GM13976 (cell line): ENCODE data around the gene RAB7A.
A peak's percentile ranks its signal among the peaks of the same experiment; 100 is the strongest.

Experiments
- DNase-seq: peaks from one replicate; pipeline ENCODE4 v3.0.0; 2012; ENCODE audit warnings: low spot score
- in situ Hi-C: fragments of 300-500 bp; cut with MboI; formaldehyde crosslinking; loops from one replicate; pipeline ENCODE4 v1.12.0; 2022; ENCODE audit warnings: low sequenced_read_pairs, mixed read lengths, inconsistent platforms; ENCODE audit not compliant: unreplicated experiment
- TF ChIP-seq, protein P1 (sequence below): IDR thresholded peaks from 2 replicates; pipeline ENCODE4 v1.5.1; 2012; ENCODE audit warnings: borderline replicate concordance, mild to moderate bottlenecking; ENCODE audit not compliant: insufficient read depth; ENCODE audit errors: extremely low read depth, missing control alignments, control extremely low read depth

The RAB7A gene

DNA sequence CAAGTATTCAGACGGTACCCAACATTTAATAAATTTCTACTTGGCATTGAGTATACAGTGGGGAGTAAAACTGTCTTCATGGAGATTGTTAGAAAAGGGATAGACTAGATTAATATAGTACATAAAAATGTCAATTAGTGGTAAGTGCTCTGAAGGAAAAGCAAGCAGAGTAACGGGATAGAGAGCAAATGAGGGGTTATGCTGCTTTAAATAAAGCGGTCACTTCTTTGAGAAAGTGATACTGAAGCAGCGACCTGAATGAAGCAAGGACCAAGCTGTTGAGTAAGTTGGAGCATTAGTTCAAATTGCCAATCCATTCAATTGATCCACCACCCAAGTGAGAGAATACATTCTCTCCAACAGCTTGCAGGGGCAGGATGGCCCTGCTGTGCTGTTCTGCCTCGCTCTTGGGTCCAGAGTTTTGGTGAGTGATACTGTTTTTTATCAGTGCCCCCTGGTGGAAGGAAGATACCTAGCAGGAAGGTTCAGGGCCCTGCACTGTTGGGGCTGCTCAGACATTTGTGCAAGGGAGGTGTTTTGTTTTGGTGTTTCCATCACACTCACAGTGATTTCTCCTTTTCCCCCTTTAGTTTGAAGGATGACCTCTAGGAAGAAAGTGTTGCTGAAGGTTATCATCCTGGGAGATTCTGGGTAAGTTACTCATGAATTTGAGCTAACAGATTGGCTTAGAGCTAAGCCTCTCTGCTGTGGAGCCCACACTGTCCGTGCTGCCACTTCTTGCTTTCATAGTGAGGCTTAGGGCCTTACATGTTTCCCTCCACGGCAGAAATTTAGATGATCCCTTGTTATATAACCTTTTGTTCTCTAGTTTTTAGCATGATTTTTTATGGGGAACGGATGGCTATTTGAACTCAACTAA is 69.0 kb downstream of the RAB7A start:
- TF ChIP-seq, protein P1, sequence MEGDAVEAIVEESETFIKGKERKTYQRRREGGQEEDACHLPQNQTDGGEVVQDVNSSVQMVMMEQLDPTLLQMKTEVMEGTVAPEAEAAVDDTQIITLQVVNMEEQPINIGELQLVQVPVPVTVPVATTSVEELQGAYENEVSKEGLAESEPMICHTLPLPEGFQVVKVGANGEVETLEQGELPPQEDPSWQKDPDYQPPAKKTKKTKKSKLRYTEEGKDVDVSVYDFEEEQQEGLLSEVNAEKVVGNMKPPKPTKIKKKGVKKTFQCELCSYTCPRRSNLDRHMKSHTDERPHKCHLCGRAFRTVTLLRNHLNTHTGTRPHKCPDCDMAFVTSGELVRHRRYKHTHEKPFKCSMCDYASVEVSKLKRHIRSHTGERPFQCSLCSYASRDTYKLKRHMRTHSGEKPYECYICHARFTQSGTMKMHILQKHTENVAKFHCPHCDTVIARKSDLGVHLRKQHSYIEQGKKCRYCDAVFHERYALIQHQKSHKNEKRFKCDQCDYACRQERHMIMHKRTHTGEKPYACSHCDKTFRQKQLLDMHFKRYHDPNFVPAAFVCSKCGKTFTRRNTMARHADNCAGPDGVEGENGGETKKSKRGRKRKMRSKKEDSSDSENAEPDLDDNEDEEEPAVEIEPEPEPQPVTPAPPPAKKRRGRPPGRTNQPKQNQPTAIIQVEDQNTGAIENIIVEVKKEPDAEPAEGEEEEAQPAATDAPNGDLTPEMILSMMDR: peak; percentile 78
- DNase-seq: peak; percentile 82
- in situ Hi-C loops: loop anchor here (10.0 kb wide), 1 partner anchor 110 kb away; no protein-coding TSS in a partner anchor

DNA sequence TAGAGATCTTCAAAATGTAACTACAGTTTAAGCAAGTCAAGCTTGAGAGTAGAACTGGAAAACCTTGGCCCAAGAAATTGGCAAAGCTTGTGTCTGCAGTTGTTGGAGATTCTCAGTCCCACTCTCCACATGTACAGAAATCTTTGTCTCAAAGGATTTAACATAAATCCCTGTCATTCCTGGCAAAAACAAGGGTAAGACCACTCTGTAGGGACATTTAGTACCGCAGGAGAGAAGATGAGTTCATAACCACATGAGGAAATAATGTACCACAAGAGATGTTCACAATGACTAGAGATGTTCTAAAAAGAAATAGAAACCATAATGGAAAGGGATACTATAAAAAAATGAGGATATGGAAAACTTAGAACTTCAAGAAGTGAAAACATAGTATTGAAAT is 73.7 kb downstream of the RAB7A start:
- in situ Hi-C loops: loop anchor here (10.0 kb wide), 1 partner anchor 115 kb away; no protein-coding TSS in a partner anchor
- DNase-seq: no peak
- TF ChIP-seq, protein P1: no peak

DNA sequence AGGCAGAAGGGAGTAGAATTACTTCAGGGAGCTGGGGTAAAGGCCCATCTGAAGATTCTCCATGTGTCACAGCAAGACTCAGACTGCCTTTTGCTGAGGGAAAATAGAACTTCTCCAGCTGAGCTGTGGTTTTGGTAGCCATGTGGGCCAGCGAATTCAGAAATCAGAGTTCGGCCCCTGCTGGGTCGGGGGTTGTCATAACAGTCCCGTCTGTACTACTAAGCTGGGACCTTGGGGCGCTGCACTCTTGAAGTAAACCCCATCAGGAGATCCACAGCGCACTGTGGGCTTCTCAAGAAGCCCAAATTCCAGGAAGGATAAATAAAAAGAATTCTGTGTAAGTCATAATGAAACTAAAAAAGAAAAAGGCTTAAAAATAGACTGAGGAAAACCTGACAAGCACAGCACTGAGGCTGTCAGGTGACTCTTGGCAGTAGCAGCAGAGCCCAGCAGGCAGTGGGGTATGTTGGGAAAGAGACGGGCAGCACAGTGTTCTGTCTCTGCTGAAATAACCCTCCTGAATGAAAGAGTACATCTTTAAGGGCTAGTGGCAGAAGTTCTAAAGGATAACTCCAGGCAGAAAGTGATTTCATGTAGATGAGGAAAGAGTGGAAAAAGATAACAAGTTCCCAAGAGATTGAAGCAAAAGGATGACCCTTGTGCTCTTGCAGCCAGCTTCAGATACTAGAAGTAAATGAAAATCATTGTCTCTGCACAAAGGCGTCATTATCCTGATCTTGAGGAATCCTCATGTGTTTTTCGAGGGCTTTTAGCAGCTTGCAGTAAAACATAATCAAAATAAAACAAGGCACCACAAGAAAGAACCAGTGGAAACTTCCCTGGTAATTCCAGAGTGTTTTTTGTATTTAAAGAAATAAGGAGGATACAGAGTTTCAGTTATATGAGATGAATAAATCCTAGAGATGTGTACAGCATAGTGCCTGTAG is 74.5 kb downstream of the RAB7A start:
- TF ChIP-seq, protein P1: no peak
- DNase-seq: no peak
- in situ Hi-C loops: no loop called here

DNA sequence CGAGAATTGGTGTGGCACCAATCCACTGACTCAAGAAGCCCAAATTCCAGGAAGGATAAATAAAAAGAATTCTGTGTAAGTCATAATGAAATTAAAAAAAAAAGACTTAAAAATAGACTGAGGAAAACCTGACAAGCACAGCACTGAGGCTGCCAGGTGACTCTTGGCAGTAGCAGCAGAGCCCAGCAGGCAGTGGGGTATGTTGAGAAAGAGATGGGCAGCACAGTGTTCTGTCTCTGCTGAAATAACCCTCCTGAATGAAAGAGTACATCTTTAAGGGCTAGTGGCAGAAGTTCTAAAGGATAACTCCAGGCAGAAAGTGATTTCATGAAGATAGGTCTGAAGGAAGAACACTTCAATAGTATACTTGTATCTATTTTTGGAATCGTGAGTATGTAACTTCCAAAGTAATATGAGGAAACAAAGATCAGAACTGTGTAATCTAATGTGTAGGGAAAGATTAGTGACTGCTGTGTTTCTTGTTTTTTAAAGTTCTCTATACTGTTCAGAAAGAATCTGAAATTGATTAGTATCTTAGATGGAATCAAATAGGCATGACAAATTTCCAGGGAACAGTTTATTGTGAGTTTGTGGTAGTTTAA is 75.9 kb downstream of the RAB7A start:
- in situ Hi-C loops: no loop called here
- DNase-seq: no peak
- TF ChIP-seq, protein P1: no peak

DNA sequence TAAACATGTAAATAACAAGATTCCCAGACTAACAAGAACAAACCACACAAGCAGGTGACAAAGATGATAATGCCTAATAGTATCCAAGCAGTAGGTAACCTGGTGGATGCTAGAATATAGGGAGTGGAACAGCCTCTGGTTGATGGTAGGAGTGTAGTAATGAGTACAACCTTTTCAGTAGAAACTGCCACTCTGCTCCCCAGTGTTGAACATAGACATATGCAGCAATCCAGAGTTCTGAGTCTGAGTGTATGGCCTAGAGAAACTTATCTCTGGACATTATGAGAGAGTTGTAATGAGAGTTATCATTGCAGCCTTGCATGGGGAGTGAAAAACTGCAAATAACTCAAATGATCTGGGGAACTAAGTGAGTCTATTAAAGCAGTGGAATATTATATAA is 77.3 kb downstream of the RAB7A start:
- no peak for DNase-seq
- TF ChIP-seq, protein P1: no peak
- in situ Hi-C loops: no loop called here
